Muscle of arm (tissue), 12 donors: ENCODE measurements around the gene OCA2. TPM values are rescaled to one million over a fixed set of nuclear protein-coding genes. Genes with fewer than 3 reads are reported as not detected.

Experiments
- DNase-seq: peaks from one replicate; pipeline ENCODE4 v3.0.0-alpha.2; 2013
- polyA plus RNA-seq, 12 donors: library from polyadenylated mRNA; unstranded; fragments of 120-200 nt; gene quantifications; one replicate each; pipeline ENCODE4 v1.2.1, GENCODE V29; 2013; ENCODE audit not compliant: insufficient read length in 12 of 12

OCA2 gene
- polyA plus RNA-seq, 12 donors = 2.0 to 4.9 (median 2.8) TPM; not detected in 1

GRCh38 chr15:27820722-27821121, 278.4 kb downstream of the OCA2 start:
- no peak for DNase-seq

GRCh38 chr15:27820232-27820631, 278.9 kb downstream of the OCA2 start:
- no peak for DNase-seq

GRCh38 chr15:27817258-27817657, 281.9 kb downstream of the OCA2 start:
- DNase-seq = no peak

- DNase-seq = no peak
These were observed 282.3 kb downstream of the OCA2 start for GRCh38 chr15:27816790-27817189.

- no peak for DNase-seq
These were observed 284.1 kb downstream of the OCA2 start for GRCh38 chr15:27815035-27815434.

GRCh38 chr15:27813139-27813538, 286.0 kb downstream of the OCA2 start:
- DNase-seq = no peak

- DNase-seq = no peak
These were observed 290.9 kb downstream of the OCA2 start for GRCh38 chr15:27808182-27808581.

GRCh38 chr15:27807335-27807734, 291.8 kb downstream of the OCA2 start:
- no peak for DNase-seq

- DNase-seq = no peak
These were observed 292.7 kb downstream of the OCA2 start for GRCh38 chr15:27806396-27806795.

- no peak for DNase-seq
These were observed 293.6 kb downstream of the OCA2 start for GRCh38 chr15:27805261-27806220.

- no peak for DNase-seq
These were observed 294.4 kb downstream of the OCA2 start for GRCh38 chr15:27804569-27805260.

GRCh38 chr15:27798807-27799206, 300.3 kb downstream of the OCA2 start:
- no peak for DNase-seq

GRCh38 chr15:27797765-27798164, 301.4 kb downstream of the OCA2 start:
- no peak for DNase-seq

- DNase-seq = no peak
These were observed 302.5 kb downstream of the OCA2 start for GRCh38 chr15:27796405-27797320.

GRCh38 chr15:27792756-27793264, 306.3 kb downstream of the OCA2 start:
- no peak for DNase-seq

- DNase-seq = no peak
These were observed 308.8 kb downstream of the OCA2 start for GRCh38 chr15:27790270-27790669.

GRCh38 chr15:27787931-27788330, 311.2 kb downstream of the OCA2 start:
- DNase-seq = no peak

GRCh38 chr15:27784107-27784506, 315.0 kb downstream of the OCA2 start:
- DNase-seq = no peak

- DNase-seq = no peak
These were observed 315.4 kb downstream of the OCA2 start for GRCh38 chr15:27783678-27784077.

GRCh38 chr15:27782125-27782524, 317.0 kb downstream of the OCA2 start:
- DNase-seq = no peak

- DNase-seq = no peak
These were observed 322.6 kb downstream of the OCA2 start for GRCh38 chr15:27776501-27776900.

- no peak for DNase-seq
These were observed 324.5 kb downstream of the OCA2 start for GRCh38 chr15:27774638-27775037.
